Articular chondrocyte of knee joint (primary cell): ENCODE data around the gene RAD18. TPM values are rescaled to one million over a fixed set of nuclear protein-coding genes. Genes with fewer than 3 reads are reported as not detected.

Experiments used
- small RNA-seq: library from RNA; depleted of rRNA; stranded (forward); fragments of <200 nt; gene quantifications from one replicate; pipeline ENCODE3, GENCODE V24; 2012
- total RNA-seq: library from RNA; depleted of rRNA; stranded (reverse); fragments of >200 nt; gene quantifications from 2 replicates; pipeline ENCODE4 v1.2.3, GENCODE V29; 2012

RAD18 gene
- total RNA-seq: 11.4 and 17.9 TPM in 2 replicates

GRCh38 chr3:8963137-8963853 is at the start of gene RAD18:
TSS of gene RAD18 (minus strand) at chr3:8963472. CDS start at chr3:8963385, 87 bp downstream.

Small RNA genes lying within 50 kb of the gene (small RNA-seq; reads per million reads assigned to genes)
- not detected for gene RF00416

Other genes with a start within 250 kb of the RAD18 start
- not detected in 2 replicates for gene CAV3, start 229.7 kb downstream of the RAD18 start, total RNA-seq
- 0.13 and 0.76 TPM in 2 replicates for gene OXTR, start 193.9 kb downstream of the RAD18 start, total RNA-seq